A549 (cell line): ENCODE measurements around the gene BCL2L15. TPM values are rescaled to one million over a fixed set of nuclear protein-coding genes. Genes with fewer than 3 reads are reported as not detected.

Experiments
- ATAC-seq, 2 experiments: fragments of 200-7000 bp in 1 of 2; fragments of >200 bp in 1 of 2; cut with Nextera tagmentation in 1 of 2; cut with Tn5 transposase in 1 of 2; 3 replicates each; pipeline versions ENCODE4 v1.8.0 to v1.9.1; 2018 to 2020; ENCODE audit warnings: mild to moderate bottlenecking in 1 of 2, moderate library complexity in 1 of 2
- CTCF ChIA-PET: fragments of 300-600 bp; sonication (Branson Sonifier 250); formaldehyde crosslinking; extraction: SDS; loops from one replicate; lab custom pipeline; 2021; ENCODE audit warnings: antibody characterized with exemption, inconsistent platforms; lab: Yijun Ruan, JAX
- POLR2A ChIA-PET: fragments of 350-600 bp; formaldehyde crosslinking; extraction: SDS; loops from one replicate; lab custom pipeline; 2021; ENCODE audit warnings: antibody characterized with exemption, inconsistent platforms; lab: Yijun Ruan, JAX
- DNase-seq, 2 experiments: peaks; one replicate each; pipeline versions ENCODE4 v3.0.0 to v3.0.0-alpha.2; 2011 to 2016; ENCODE audit warnings: low read depth in 1 of 2, low spot score in 1 of 2
- FAIRE-seq: peaks from 2 replicates; lab custom pipeline; 2011; peaks lifted over from hg19 to GRCh38; lab: Jason Lieb, UNC
- H3K27ac ChIP-seq, 2 experiments: fragments of >200 bp; sonication (Bioruptor Twin); formaldehyde crosslinking; 3 replicates each; pipeline ENCODE4 v1.5.1; 2016 to 2017
- H3K4me1 ChIP-seq: fragments of >200 bp; sonication (Bioruptor Twin); formaldehyde crosslinking; 3 replicates; pipeline ENCODE4 v1.6.1; 2016
- H3K4me2 ChIP-seq: fragments of >200 bp; sonication (Bioruptor Twin); formaldehyde crosslinking; 3 replicates; pipeline ENCODE4 v1.6.1; 2016
- H3K4me3 ChIP-seq: fragments of >200 bp; sonication (Bioruptor Twin); formaldehyde crosslinking; 3 replicates; pipeline ENCODE4 v1.5.1; 2016
- H3K9me3 ChIP-seq: fragments of >200 bp; sonication (Bioruptor Twin); formaldehyde crosslinking; 3 replicates; pipeline ENCODE4 v1.6.1; 2016
- CHD2 ChIP-seq: fragments of 150-350 bp; IDR thresholded peaks from 2 replicates; pipeline ENCODE4 v1.6.1; 2014; ENCODE audit warnings: low read length; ENCODE audit not compliant: partially characterized antibody
- EP300 ChIP-seq, 2 experiments: fragments of >200 bp; sonication (Bioruptor Twin); formaldehyde crosslinking; IDR thresholded peaks; 2 replicates in 1 of 2; 3 replicates in 1 of 2; pipeline ENCODE4 v1.6.1; 2016 to 2017
- GATA3 ChIP-seq: IDR thresholded peaks from 2 replicates; pipeline ENCODE4 v1.6.1; 2012; ENCODE audit warnings: borderline replicate concordance
- HDAC2 ChIP-seq: fragments of 200-600 bp; sonication (generic); IDR thresholded peaks from 2 replicates; pipeline ENCODE4 v1.6.1; 2016
- JUN ChIP-seq, 2 experiments: fragments of >200 bp; sonication (Bioruptor Twin); formaldehyde crosslinking; IDR thresholded peaks; 2 replicates in 1 of 2; 3 replicates in 1 of 2; pipeline ENCODE4 v1.6.1; 2016 to 2017
- KDM1A ChIP-seq: fragments of 200-600 bp; sonication (generic); IDR thresholded peaks from 2 replicates; pipeline ENCODE4 v1.6.1; 2016; ENCODE audit warnings: low read depth, mild to moderate bottlenecking
- MAFK ChIP-seq: fragments of 450-650 bp; IDR thresholded peaks from 2 replicates; pipeline ENCODE4 v1.6.1; 2014; ENCODE audit not compliant: partially characterized antibody
- MAZ ChIP-seq: fragments of 150-350 bp; IDR thresholded peaks from 2 replicates; pipeline ENCODE4 v1.6.1; 2014; ENCODE audit warnings: antibody characterized with exemption, low read depth, low read length, borderline replicate concordance
- NPAS2 ChIP-seq: fragments of 250-450 bp; sonication (Bioruptor Pico); IDR thresholded peaks from 2 replicates; pipeline ENCODE4 v1.8.0; 2022; ENCODE audit warnings: mild to moderate bottlenecking, moderate library complexity, borderline replicate concordance
- ZFP36 ChIP-seq: fragments of 450-650 bp; IDR thresholded peaks from 2 replicates; pipeline ENCODE4 v1.6.1; 2014; ENCODE audit warnings: borderline replicate concordance; ENCODE audit not compliant: partially characterized antibody
- WGBS: methylation state at CpG from one replicate; pipeline ENCODE4 v1.1.6; 2017; ENCODE audit errors: missing lambda C conversion rate; 5-methylcytosine and 5-hydroxymethylcytosine counted together
- polyA plus RNA-seq, 4 experiments: library from polyadenylated mRNA; depleted of rRNA in 3 of 4; stranded (reverse); fragments of >200 nt; fragmentation: RNase III in 1 of 4; extraction: RNeasy Plus Mini Kit Qiagen cat#74134 plus additional on column Dnase treatment in 1 of 4; gene quantifications; 2 replicates in 3 of 4; 3 replicates in 1 of 4; pipeline ENCODE4 v1.2.3, GENCODE V29; 2011 to 2017
- TF ChIP-seq, protein P1 (sequence below): fragments of >200 bp; sonication (Bioruptor Twin); formaldehyde crosslinking; IDR thresholded peaks from 2 replicates; pipeline ENCODE4 v1.6.1; 2016
- TF ChIP-seq, protein P2 (sequence below): fragments of 150-350 bp; IDR thresholded peaks from 2 replicates; pipeline ENCODE4 v1.6.1; 2014; ENCODE audit warnings: low read depth, mild to moderate bottlenecking, low read length
- TF ChIP-seq, protein P3 (sequence below): fragments of >200 bp; sonication (Bioruptor Twin); formaldehyde crosslinking; IDR thresholded peaks from 3 replicates; pipeline ENCODE4 v1.5.1; 2016
- TF ChIP-seq, protein P4 (sequence below): fragments of >200 bp; sonication (Bioruptor Twin); formaldehyde crosslinking; IDR thresholded peaks from 3 replicates; pipeline ENCODE4 v1.6.1; 2016
- TF ChIP-seq, protein P5 (sequence below): IDR thresholded peaks from 2 replicates; pipeline ENCODE4 v1.6.1; 2012

BCL2L15 gene
- polyA plus RNA-seq, 2 of the 4 experiments (the other 2 are of a cell fraction): 2.1 to 2.3 TPM

DNA sequence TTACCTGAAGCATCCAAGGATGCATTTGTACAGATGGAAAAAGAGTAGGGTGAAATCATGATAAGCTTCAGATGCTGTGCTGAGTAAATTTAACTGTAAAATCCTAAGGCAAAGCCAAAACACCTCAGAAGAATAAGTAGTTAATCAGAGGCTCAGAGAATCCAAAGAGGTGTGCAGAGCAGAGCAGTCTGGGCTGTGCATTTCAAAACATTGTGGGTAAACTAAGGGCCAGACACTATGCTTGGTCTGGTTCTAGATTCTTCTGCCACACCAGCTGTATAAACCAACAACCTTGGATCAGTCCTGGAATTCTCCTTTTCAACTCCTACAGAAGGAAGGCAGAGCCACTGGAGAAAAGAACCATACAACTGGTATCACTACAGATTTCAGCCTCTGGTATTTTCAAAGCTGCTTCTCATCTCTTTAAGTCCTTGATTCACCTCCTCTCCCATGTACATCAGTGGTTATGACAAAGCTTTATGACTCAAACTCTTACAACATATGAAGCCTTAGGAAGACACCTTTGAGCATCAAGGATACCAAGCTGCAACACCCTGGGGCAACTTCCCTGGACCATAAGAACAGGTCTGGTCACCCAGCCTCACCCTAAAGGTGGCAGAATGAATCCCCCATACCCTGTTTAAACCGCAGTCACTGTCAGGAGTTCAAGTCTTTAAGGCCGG, 30.2 kb upstream of the BCL2L15 start:
- ChIA-PET POLR2A (no interaction called here), CTCF (interaction anchor here (0.8 to 1.7 kb wide), 4 partner anchors 11 to 845 kb away, joined by 3 to 6 read pairs (median 4); partner anchors contain the start of genes AP4B1, DCLRE1B, HIPK1 and LRIG2)
- WGBS: 84% methylated on average over 2 of the region's 2 CpGs
- DNase-seq (no peak), FAIRE-seq (no peak), ATAC-seq (0 out of 6 replicates have a peak, but pooled peaks of 1 of the 2 experiments have one; percentile 66)
- H3K4me3 ChIP-seq: no peak overlapping the region
- no peak for TF ChIP-seq HDAC2
- TF ChIP-seq, protein P1, sequence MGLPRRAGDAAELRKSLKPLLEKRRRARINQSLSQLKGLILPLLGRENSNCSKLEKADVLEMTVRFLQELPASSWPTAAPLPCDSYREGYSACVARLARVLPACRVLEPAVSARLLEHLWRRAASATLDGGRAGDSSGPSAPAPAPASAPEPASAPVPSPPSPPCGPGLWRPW: no peak
- TF ChIP-seq, protein P2, sequence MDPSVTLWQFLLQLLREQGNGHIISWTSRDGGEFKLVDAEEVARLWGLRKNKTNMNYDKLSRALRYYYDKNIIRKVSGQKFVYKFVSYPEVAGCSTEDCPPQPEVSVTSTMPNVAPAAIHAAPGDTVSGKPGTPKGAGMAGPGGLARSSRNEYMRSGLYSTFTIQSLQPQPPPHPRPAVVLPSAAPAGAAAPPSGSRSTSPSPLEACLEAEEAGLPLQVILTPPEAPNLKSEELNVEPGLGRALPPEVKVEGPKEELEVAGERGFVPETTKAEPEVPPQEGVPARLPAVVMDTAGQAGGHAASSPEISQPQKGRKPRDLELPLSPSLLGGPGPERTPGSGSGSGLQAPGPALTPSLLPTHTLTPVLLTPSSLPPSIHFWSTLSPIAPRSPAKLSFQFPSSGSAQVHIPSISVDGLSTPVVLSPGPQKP: no peak
- TF ChIP-seq, protein P3, sequence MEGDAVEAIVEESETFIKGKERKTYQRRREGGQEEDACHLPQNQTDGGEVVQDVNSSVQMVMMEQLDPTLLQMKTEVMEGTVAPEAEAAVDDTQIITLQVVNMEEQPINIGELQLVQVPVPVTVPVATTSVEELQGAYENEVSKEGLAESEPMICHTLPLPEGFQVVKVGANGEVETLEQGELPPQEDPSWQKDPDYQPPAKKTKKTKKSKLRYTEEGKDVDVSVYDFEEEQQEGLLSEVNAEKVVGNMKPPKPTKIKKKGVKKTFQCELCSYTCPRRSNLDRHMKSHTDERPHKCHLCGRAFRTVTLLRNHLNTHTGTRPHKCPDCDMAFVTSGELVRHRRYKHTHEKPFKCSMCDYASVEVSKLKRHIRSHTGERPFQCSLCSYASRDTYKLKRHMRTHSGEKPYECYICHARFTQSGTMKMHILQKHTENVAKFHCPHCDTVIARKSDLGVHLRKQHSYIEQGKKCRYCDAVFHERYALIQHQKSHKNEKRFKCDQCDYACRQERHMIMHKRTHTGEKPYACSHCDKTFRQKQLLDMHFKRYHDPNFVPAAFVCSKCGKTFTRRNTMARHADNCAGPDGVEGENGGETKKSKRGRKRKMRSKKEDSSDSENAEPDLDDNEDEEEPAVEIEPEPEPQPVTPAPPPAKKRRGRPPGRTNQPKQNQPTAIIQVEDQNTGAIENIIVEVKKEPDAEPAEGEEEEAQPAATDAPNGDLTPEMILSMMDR: no peak
- TF ChIP-seq, protein P4, sequence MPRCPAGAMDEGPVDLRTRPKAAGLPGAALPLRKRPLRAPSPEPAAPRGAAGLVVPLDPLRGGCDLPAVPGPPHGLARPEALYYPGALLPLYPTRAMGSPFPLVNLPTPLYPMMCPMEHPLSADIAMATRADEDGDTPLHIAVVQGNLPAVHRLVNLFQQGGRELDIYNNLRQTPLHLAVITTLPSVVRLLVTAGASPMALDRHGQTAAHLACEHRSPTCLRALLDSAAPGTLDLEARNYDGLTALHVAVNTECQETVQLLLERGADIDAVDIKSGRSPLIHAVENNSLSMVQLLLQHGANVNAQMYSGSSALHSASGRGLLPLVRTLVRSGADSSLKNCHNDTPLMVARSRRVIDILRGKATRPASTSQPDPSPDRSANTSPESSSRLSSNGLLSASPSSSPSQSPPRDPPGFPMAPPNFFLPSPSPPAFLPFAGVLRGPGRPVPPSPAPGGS: no peak
- TF ChIP-seq ZFP36: no peak
- no peak overlapping the region for H3K4me2 ChIP-seq
- no peaks in the 10 kb centered on the region for H3K4me1 ChIP-seq
- no peaks in the 10 kb centered on the region for H3K9me3 ChIP-seq
- H3K27ac ChIP-seq: no peak overlapping the region

DNA sequence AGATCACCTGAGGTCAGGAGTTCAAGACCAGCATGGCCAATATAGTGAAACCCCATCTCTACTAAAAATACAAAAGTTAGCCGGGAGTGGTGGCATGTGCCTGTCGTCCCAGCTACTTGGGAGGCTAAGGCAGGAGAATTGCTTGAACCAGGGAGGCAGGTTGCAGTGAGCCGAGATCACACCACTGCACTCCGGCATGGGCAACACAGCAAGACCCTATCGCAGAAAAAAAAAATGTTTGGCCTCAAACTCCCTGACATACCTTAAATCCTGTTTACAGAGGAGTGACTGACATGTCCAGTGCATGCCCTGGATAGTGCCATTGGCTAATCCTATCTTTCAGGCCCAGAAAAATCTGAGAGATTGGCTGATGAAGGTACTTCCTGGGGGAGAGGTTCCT, 29.6 kb upstream of the BCL2L15 start:
- H3K27ac ChIP-seq: no peak overlapping the region
- WGBS: 95% methylated on average over 5 of the region's 5 CpGs
- ChIA-PET POLR2A (no interaction called here), CTCF (interaction anchor here (0.9 to 1.7 kb wide), 3 partner anchors 12 to 844 kb away, joined by 3 to 6 read pairs (median 4); partner anchors contain the start of genes AP4B1, DCLRE1B and LRIG2)
- no peaks in the 10 kb centered on the region for H3K9me3 ChIP-seq
- DNase-seq (no peak), FAIRE-seq (no peak), ATAC-seq (no peak)
- TF ChIP-seq CHD2: no peak
- no peak for TF ChIP-seq NPAS2 (CRISPR knock-in tag)
- no peak for TF ChIP-seq GATA3
- TF ChIP-seq KDM1A: no peak
- TF ChIP-seq, protein P5, sequence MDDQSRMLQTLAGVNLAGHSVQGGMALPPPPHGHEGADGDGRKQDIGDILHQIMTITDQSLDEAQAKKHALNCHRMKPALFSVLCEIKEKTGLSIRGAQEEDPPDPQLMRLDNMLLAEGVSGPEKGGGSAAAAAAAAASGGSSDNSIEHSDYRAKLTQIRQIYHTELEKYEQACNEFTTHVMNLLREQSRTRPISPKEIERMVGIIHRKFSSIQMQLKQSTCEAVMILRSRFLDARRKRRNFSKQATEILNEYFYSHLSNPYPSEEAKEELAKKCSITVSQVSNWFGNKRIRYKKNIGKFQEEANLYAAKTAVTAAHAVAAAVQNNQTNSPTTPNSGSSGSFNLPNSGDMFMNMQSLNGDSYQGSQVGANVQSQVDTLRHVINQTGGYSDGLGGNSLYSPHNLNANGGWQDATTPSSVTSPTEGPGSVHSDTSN: no peak
- no peak for TF ChIP-seq MAZ
- TF ChIP-seq, protein P2: no peak
- TF ChIP-seq EP300 (IDR thresholded peaks at IDR 0.05): no peak
- TF ChIP-seq JUN (IDR thresholded peaks at IDR 0.05): no peak
- no peak for TF ChIP-seq MAFK
- no peaks in the 10 kb centered on the region for H3K4me1 ChIP-seq
- no peak overlapping the region for H3K4me2 ChIP-seq
- no peak overlapping the region for H3K4me3 ChIP-seq
